Forelimb muscle (tissue), 1 donor: ENCODE data around the gene TIMM10. TPM values are rescaled to one million over a fixed set of nuclear protein-coding genes. Genes with fewer than 3 reads are reported as not detected.

Experiments used
- DNase-seq: peaks from one replicate; pipeline ENCODE4 v3.0.0-alpha.2; 2013; ENCODE audit warnings: low read depth
- polyA plus RNA-seq: library from polyadenylated mRNA; unstranded; fragments of 120-200 nt; gene quantifications from one replicate; pipeline ENCODE4 v1.2.1, GENCODE V29; 2013; ENCODE audit not compliant: insufficient read length

The TIMM10 gene
- polyA plus RNA-seq, 1 donor: 40.7 TPM

GRCh38 chr11:57504511-57504910, 26.0 kb downstream of the TIMM10 start:
- DNase-seq: no peak

GRCh38 chr11:57502870-57503269, 27.7 kb downstream of the TIMM10 start:
- no peak for DNase-seq

GRCh38 chr11:57502376-57502775, 28.2 kb downstream of the TIMM10 start:
- DNase-seq: no peak

GRCh38 chr11:57501953-57502352, 28.6 kb downstream of the TIMM10 start:
- no peak for DNase-seq

- no peak for DNase-seq
These were observed 29.6 kb downstream of the TIMM10 start for GRCh38 chr11:57500926-57501325.

- DNase-seq: no peak
These were observed 30.0 kb downstream of the TIMM10 start for GRCh38 chr11:57500515-57500914.

- no peak for DNase-seq
These were observed 30.5 kb downstream of the TIMM10 start for GRCh38 chr11:57499983-57500461.

- peak; percentile 52 for DNase-seq
These were observed 31.1 kb downstream of the TIMM10 start for GRCh38 chr11:57499413-57499982.

- DNase-seq: no peak
These were observed 32.0 kb downstream of the TIMM10 start for GRCh38 chr11:57498540-57498939.

- DNase-seq: no peak
These were observed 33.0 kb downstream of the TIMM10 start for GRCh38 chr11:57497303-57498247.

- DNase-seq: no peak
These were observed 34.3 kb downstream of the TIMM10 start for GRCh38 chr11:57496109-57496820.

- no peak for DNase-seq
These were observed 36.7 kb downstream of the TIMM10 start for GRCh38 chr11:57493507-57494503.

GRCh38 chr11:57491371-57492061, 39.0 kb downstream of the TIMM10 start:
- DNase-seq: no peak

- no peak for DNase-seq
These were observed 39.9 kb downstream of the TIMM10 start for GRCh38 chr11:57490456-57491248.

GRCh38 chr11:57487920-57488659, 42.5 kb downstream of the TIMM10 start:
- no peak for DNase-seq

GRCh38 chr11:57487021-57487778, 43.4 kb downstream of the TIMM10 start:
- DNase-seq: no peak

- no peak for DNase-seq
These were observed 45.1 kb downstream of the TIMM10 start for GRCh38 chr11:57485217-57485990.
